Esophagus squamous epithelium (tissue), 4 donors: Measurements from ENCODE around the gene KIF6.

ENCODE experiments used
- POLR2A ChIP-seq, 4 donors: fragments of 450-650 bp; IDR thresholded peaks; one replicate each; pipeline ENCODE4 v1.6.1; 2017; ENCODE audit warnings: antibody characterized with exemption in 4 of 4, mild to moderate bottlenecking in 4 of 4, moderate library complexity in 3 of 4
- TF ChIP-seq, protein P1 (sequence below), 6 experiments: fragments of 450-650 bp in 4 of 6; fragments of 200-600 bp in 2 of 6; sonication (generic) in 2 of 6; IDR thresholded peaks; one replicate each; pipeline ENCODE4 v1.5.1; 2016 to 2019; ENCODE audit warnings: antibody characterized with exemption in 6 of 6, mild to moderate bottlenecking in 4 of 6, moderate library complexity in 4 of 6

DNA sequence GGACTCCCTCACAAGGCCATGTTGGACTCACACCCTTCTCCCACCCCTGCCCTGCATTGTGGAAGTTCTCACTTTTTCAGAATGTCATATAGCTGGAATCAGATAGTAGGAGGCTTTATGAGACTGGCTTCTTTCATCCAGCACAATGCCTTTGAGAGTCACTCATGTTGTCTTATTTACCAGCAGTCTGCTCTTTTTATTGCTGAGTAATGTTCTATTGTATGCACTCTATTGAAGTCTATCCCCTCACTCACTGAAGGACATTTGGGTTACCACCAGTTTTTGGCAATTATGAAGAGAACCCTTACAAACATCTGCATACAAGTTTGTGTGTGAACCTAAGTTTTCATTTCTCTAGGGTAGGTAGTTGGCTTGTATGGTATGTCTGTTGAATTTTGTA lies 321.9 kb downstream of the KIF6 start:
- TF ChIP-seq, protein P1, sequence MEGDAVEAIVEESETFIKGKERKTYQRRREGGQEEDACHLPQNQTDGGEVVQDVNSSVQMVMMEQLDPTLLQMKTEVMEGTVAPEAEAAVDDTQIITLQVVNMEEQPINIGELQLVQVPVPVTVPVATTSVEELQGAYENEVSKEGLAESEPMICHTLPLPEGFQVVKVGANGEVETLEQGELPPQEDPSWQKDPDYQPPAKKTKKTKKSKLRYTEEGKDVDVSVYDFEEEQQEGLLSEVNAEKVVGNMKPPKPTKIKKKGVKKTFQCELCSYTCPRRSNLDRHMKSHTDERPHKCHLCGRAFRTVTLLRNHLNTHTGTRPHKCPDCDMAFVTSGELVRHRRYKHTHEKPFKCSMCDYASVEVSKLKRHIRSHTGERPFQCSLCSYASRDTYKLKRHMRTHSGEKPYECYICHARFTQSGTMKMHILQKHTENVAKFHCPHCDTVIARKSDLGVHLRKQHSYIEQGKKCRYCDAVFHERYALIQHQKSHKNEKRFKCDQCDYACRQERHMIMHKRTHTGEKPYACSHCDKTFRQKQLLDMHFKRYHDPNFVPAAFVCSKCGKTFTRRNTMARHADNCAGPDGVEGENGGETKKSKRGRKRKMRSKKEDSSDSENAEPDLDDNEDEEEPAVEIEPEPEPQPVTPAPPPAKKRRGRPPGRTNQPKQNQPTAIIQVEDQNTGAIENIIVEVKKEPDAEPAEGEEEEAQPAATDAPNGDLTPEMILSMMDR (IDR thresholded peaks at IDR 0.05): no peak
- TF ChIP-seq POLR2A (IDR thresholded peaks at IDR 0.05): no peak
